Brain microvascular endothelial cell (primary cell): Measurements from ENCODE around the gene PXT1.

Experiments used
- DNase-seq: peaks from one replicate; pipeline ENCODE4 v3.0.0-alpha.2; 2020
- H3K27ac ChIP-seq: fragments of 250-450 bp; sonication (Bioruptor Pico); 2 replicates; pipeline ENCODE4 v1.5.1; 2020; ENCODE audit warnings: mild to moderate bottlenecking, moderate library complexity
- H3K27me3 ChIP-seq: fragments of 250-450 bp; sonication (Bioruptor Pico); replicated peaks from 2 replicates; pipeline ENCODE4 v1.5.1; 2020; ENCODE audit warnings: mild to moderate bottlenecking
- H3K36me3 ChIP-seq: fragments of 250-450 bp; sonication (Bioruptor Pico); replicated peaks from 2 replicates; pipeline ENCODE4 v1.5.1; 2020; ENCODE audit warnings: mild to moderate bottlenecking
- H3K4me3 ChIP-seq: 2 replicates; pipeline ENCODE4 v1.5.1; 2011; ENCODE audit warnings: low read depth, mild to moderate bottlenecking, control low read depth, low read length, moderate library complexity
- in situ Hi-C: cut with HindIII; loops from 2 replicates; pipeline ENCODE4 v1.10.0; 2017; ENCODE audit warnings: low sequenced_read_pairs, low pct_ligation_motif_present
- TF ChIP-seq, protein P1 (sequence below): IDR thresholded peaks from 2 replicates; pipeline ENCODE4 v1.5.1; 2011; ENCODE audit warnings: low read depth, mild to moderate bottlenecking, moderate library complexity, low read length, control low read depth, inconsistent platforms; ENCODE audit errors: missing control alignments

The PXT1 gene

GRCh38 chr6:36443471-36444428 lies 1.1 kb upstream of the PXT1 start:
- peak overlapping the region; percentile 87 for H3K27ac ChIP-seq
- peaks cover 5% of the 10 kb centered on the region for H3K36me3 ChIP-seq
- H3K4me3 ChIP-seq, result peak overlapping the region; percentile 97
- in situ Hi-C loops, result no loop called here
- TF ChIP-seq, protein P1, sequence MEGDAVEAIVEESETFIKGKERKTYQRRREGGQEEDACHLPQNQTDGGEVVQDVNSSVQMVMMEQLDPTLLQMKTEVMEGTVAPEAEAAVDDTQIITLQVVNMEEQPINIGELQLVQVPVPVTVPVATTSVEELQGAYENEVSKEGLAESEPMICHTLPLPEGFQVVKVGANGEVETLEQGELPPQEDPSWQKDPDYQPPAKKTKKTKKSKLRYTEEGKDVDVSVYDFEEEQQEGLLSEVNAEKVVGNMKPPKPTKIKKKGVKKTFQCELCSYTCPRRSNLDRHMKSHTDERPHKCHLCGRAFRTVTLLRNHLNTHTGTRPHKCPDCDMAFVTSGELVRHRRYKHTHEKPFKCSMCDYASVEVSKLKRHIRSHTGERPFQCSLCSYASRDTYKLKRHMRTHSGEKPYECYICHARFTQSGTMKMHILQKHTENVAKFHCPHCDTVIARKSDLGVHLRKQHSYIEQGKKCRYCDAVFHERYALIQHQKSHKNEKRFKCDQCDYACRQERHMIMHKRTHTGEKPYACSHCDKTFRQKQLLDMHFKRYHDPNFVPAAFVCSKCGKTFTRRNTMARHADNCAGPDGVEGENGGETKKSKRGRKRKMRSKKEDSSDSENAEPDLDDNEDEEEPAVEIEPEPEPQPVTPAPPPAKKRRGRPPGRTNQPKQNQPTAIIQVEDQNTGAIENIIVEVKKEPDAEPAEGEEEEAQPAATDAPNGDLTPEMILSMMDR, result peak; percentile 50
- DNase-seq, result no peak
- no peaks in the 10 kb centered on the region for H3K27me3 ChIP-seq

GRCh38 chr6:36442103-36442670 lies 467 bp downstream of the PXT1 start:
- TF ChIP-seq, protein P1, result no peak
- in situ Hi-C loops, result no loop called here
- peak overlapping the region; percentile 97 for H3K4me3 ChIP-seq
- H3K36me3 ChIP-seq, result no peaks in the 10 kb centered on the region
- H3K27me3 ChIP-seq, result no peaks in the 10 kb centered on the region
- no peak for DNase-seq
- H3K27ac ChIP-seq, result peak overlapping the region; percentile 87

- TF ChIP-seq, protein P1, result no peak
- in situ Hi-C loops, result no loop called here
These were observed 1.3 kb downstream of the PXT1 start for GRCh38 chr6:36441307-36441894.

DNA sequence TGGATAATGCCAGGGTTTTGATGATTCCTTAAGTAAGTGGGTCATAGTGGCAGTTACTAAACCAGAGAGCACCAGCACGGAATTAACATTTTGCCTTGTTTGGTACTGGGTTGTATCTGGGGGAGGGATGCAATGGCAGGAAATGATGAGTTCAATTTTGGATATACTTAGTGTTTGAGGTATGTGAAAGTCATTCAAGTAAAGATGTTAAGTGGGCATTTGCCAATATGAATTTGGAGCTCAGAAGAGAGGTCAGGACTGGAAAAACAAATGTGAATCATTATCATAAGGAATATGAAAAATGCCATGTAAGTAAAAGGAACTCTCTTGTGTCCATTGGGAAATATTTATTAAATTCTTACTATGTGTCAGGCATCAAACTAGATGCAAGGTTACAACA lies 6.2 kb downstream of the PXT1 start:
- no peaks in the 10 kb centered on the region for H3K36me3 ChIP-seq
- in situ Hi-C loops, result no loop called here
- peak overlapping the region; percentile 71 for H3K27ac ChIP-seq
- no peak overlapping the region for H3K4me3 ChIP-seq
- TF ChIP-seq, protein P1, result no peak
- peak; percentile 57 for DNase-seq
- H3K27me3 ChIP-seq, result no peaks in the 10 kb centered on the region

More at GRCh38 chr6:36441307-36441894, 1.3 kb downstream of the PXT1 start:
- Histone ChIP-seq H3K4me3 (no peak overlapping the region), H3K27me3 (no peaks in the 10 kb centered on the region), H3K36me3 (no peaks in the 10 kb centered on the region), H3K27ac (peak overlapping the region; percentile 87)
- DNase-seq, result peak; percentile 100

DNA sequence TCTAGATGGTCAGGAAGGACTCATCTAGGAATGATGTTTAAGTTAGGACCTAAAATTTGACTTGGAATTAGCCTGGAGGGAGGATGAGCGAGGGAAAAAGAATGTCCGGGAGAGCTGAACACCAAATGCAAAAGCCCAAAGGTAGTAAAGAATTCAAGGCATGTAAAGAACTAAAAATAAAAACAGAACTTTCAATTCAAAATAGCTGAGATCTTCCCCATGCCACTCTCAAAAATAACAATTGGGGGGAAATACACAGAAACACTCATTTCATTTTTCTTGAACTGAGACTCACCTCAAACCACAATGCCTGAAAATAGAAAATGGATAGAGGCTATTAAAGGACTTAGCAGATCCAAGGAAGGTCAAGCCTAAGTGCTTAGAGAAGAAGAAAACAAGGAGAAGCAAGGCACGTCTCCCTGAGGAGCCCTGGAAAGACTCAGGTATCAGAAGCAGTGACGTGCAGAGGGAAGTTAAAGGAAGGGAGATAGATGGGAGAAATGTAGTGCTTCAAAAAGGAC lies 10.4 kb downstream of the PXT1 start:
- in situ Hi-C loops, result no loop called here
- TF ChIP-seq, protein P1, result no peak
- no peaks in the 10 kb centered on the region for H3K27me3 ChIP-seq
- no peak overlapping the region for H3K4me3 ChIP-seq
- DNase-seq, result peak; percentile 31
- H3K27ac ChIP-seq, result peak overlapping the region; percentile 84
- H3K36me3 ChIP-seq, result no peaks in the 10 kb centered on the region
